Astrocyte (in vitro differentiated cells and primary cell): ENCODE data around the gene AOC3.

ENCODE experiments used
- CTCF ChIP-seq: IDR thresholded peaks from 2 replicates; pipeline ENCODE4 v1.5.1; 2011; ENCODE audit warnings: low read depth, mild to moderate bottlenecking, inconsistent platforms, low read length, moderate library complexity; ENCODE audit not compliant: insufficient read depth
- EZH2 ChIP-seq: IDR thresholded peaks from 2 replicates; pipeline ENCODE4 v1.6.1; 2012; ENCODE audit warnings: mild to moderate bottlenecking, low read length, inconsistent platforms; ENCODE audit not compliant: insufficient read depth

GRCh38 chr17:42866216-42866615 is 15.2 kb downstream of the AOC3 start:
- TF ChIP-seq EZH2 (no peak), CTCF (no peak)
